SK-N-SH (cell line): Measurements from ENCODE around the gene RPS8. TPM values are rescaled to one million over a fixed set of nuclear protein-coding genes. Genes with fewer than 3 reads are reported as not detected.

Experiments
- CTCF ChIA-PET: fragments of 300-600, 350-600 bp; formaldehyde crosslinking; extraction: SDS; loops from one replicate; lab custom pipeline; 2021; lab: Yijun Ruan, JAX
- POLR2A ChIA-PET: fragments of 350-600 bp; sonication (Branson Sonifier 250); formaldehyde crosslinking; extraction: SDS; loops from one replicate; lab custom pipeline; 2020; ENCODE audit warnings: antibody characterized with exemption, inconsistent platforms; lab: Yijun Ruan, JAX
- DNase-seq: peaks from one replicate; pipeline ENCODE4 v3.0.0; 2012
- H2AFZ ChIP-seq: fragments of 200-600 bp; sonication (generic); 2 replicates; pipeline ENCODE4 v1.8.1; 2016; ENCODE audit warnings: antibody characterized with exemption, mild to moderate bottlenecking, low read depth
- H3F3A ChIP-seq: fragments of 200-600 bp; sonication (generic); replicated peaks from 2 replicates; pipeline ENCODE3; 2016; ENCODE audit warnings: antibody characterized with exemption, mild to moderate bottlenecking; ENCODE audit not compliant: insufficient read depth
- H3K27ac ChIP-seq, 2 experiments: fragments of 200-500 bp in 1 of 2; fragments of 200-600 bp in 1 of 2; sonication (Bioruptor generic) in 1 of 2; sonication (generic), shearing (Covaris generic) in 1 of 2; 2 replicates each; pipeline versions ENCODE4 v1.5.1 to v1.6.1; 2014 to 2016; ENCODE audit warnings: low read depth in 2 of 2, inconsistent platforms in 1 of 2, low read length in 1 of 2, mild to moderate bottlenecking in 1 of 2, mixed read lengths in 1 of 2
- H3K27me3 ChIP-seq: fragments of 200-600 bp; sonication (generic), shearing (Covaris generic); 2 replicates; pipeline ENCODE4 v1.6.1; 2016; ENCODE audit warnings: mixed run types; ENCODE audit not compliant: insufficient read depth
- H3K36me3 ChIP-seq, 2 experiments: fragments of 200-500 bp in 1 of 2; fragments of 200-600 bp in 1 of 2; sonication (Bioruptor generic) in 1 of 2; sonication (generic) in 1 of 2; replicated peaks in 1 of 2; 2 replicates each; pipeline versions ENCODE3 to v1.5.1; 2014 to 2016; ENCODE audit warnings: low read length in 1 of 2, mild to moderate bottlenecking in 1 of 2; ENCODE audit not compliant: insufficient read depth in 2 of 2, control insufficient read depth in 1 of 2
- H3K4me1 ChIP-seq, 2 experiments: fragments of 200-500 bp in 1 of 2; fragments of 200-600 bp in 1 of 2; sonication (Bioruptor generic) in 1 of 2; sonication (generic), shearing (Covaris generic) in 1 of 2; 2 replicates each; pipeline versions ENCODE4 v1.5.1 to v1.6.1; 2014 to 2016; ENCODE audit warnings: low read depth in 1 of 2, low read length in 1 of 2, mixed run types in 1 of 2; ENCODE audit not compliant: insufficient read depth in 2 of 2, control insufficient read depth in 1 of 2
- H3K4me2 ChIP-seq: fragments of 200-600 bp; sonication (generic), shearing (Covaris generic); 2 replicates; pipeline ENCODE4 v1.6.1; 2017; ENCODE audit warnings: mixed run types
- H3K4me3 ChIP-seq, 2 experiments: fragments of 200-500 bp in 1 of 2; fragments of 200-600 bp in 1 of 2; sonication (Bioruptor generic) in 1 of 2; sonication (generic), shearing (Covaris generic) in 1 of 2; 2 replicates each; pipeline versions ENCODE4 v1.5.1 to v1.8.1; 2014 to 2016; ENCODE audit warnings: low read depth in 2 of 2, inconsistent platforms in 1 of 2, low read length in 1 of 2, mild to moderate bottlenecking in 1 of 2, mixed read lengths in 1 of 2, moderate library complexity in 1 of 2
- H3K79me2 ChIP-seq: fragments of 200-600 bp; sonication (generic); 2 replicates; pipeline ENCODE4 v1.8.1; 2017; ENCODE audit warnings: mild to moderate bottlenecking; ENCODE audit not compliant: insufficient read depth
- H3K9ac ChIP-seq: fragments of 200-600 bp; sonication (generic); 2 replicates; pipeline ENCODE4 v1.6.1; 2017; ENCODE audit warnings: mixed run types
- H3K9me2 ChIP-seq: fragments of 200-600 bp; sonication (generic); 2 replicates; pipeline ENCODE4 v1.6.1; 2017; ENCODE audit warnings: mixed run types
- H3K9me3 ChIP-seq: fragments of 200-600 bp; sonication (generic); 2 replicates; pipeline ENCODE4 v1.6.1; 2017; ENCODE audit warnings: mixed run types, mild to moderate bottlenecking, moderate library complexity
- H4K20me1 ChIP-seq: fragments of 200-600 bp; sonication (generic); 2 replicates; pipeline ENCODE4 v1.6.1; 2017; ENCODE audit warnings: mild to moderate bottlenecking, mixed run types; ENCODE audit not compliant: insufficient read depth
- FOSL2 ChIP-seq: IDR thresholded peaks from 2 replicates; pipeline ENCODE4 v1.4.0; 2012; ENCODE audit warnings: low read depth, mild to moderate bottlenecking, moderate library complexity, borderline replicate concordance
- GABPA ChIP-seq: IDR thresholded peaks from 2 replicates; pipeline ENCODE4 v1.4.0; 2012; ENCODE audit warnings: low read depth, mild to moderate bottlenecking
- MAX ChIP-seq: IDR thresholded peaks from 2 replicates; pipeline ENCODE4 v1.4.0; 2012; ENCODE audit warnings: low read depth
- NRF1 ChIP-seq: IDR thresholded peaks from 2 replicates; pipeline ENCODE4 v1.6.1; 2012; ENCODE audit warnings: low read depth, mild to moderate bottlenecking, low read length
- RCOR1 ChIP-seq: fragments of 150-350 bp; IDR thresholded peaks from 2 replicates; pipeline ENCODE4 v1.6.1; 2017; ENCODE audit warnings: antibody characterized with exemption, low read length
- RFX5 ChIP-seq: IDR thresholded peaks from 2 replicates; pipeline ENCODE4 v1.6.1; 2012; ENCODE audit warnings: mild to moderate bottlenecking, improper control_type of control experiment, low read length
- RXRA ChIP-seq: IDR thresholded peaks from 2 replicates; pipeline ENCODE4 v1.4.0; 2012; ENCODE audit warnings: low read depth, mild to moderate bottlenecking, borderline replicate concordance
- SIN3A ChIP-seq: IDR thresholded peaks from 2 replicates; pipeline ENCODE4 v1.6.1; 2012; ENCODE audit warnings: low read depth, mild to moderate bottlenecking, low read length, moderate library complexity, borderline replicate concordance
- TAF1 ChIP-seq: IDR thresholded peaks from 2 replicates; pipeline ENCODE4 v1.6.1; 2012; ENCODE audit warnings: low read depth, mild to moderate bottlenecking, low read length, moderate library complexity, borderline replicate concordance
- YY1 ChIP-seq: IDR thresholded peaks from 2 replicates; pipeline ENCODE4 v1.4.0; 2012; ENCODE audit warnings: low read depth, mild to moderate bottlenecking
- WGBS: methylation state at CpG from one replicate; pipeline ENCODE4 v1.1.6; 2017; ENCODE audit warnings: low lambda C conversion rate; 5-methylcytosine and 5-hydroxymethylcytosine counted together
- polyA plus RNA-seq, 3 experiments: library from polyadenylated mRNA; depleted of rRNA; stranded (reverse); fragments of >200 nt; gene quantifications; 2 replicates each; pipeline ENCODE4 v1.2.3, GENCODE V29; 2012
- TF ChIP-seq, protein P1 (sequence below): IDR thresholded peaks from 2 replicates; pipeline ENCODE4; 2012
- TF ChIP-seq, protein P2 (sequence below): IDR thresholded peaks from 2 replicates; pipeline ENCODE4 v1.4.0; 2012; ENCODE audit warnings: low read depth, borderline replicate concordance
- TF ChIP-seq, protein P3 (sequence below): fragments of 150-350 bp; IDR thresholded peaks from 2 replicates; pipeline ENCODE4 v1.6.1; 2017; ENCODE audit warnings: antibody characterized with exemption, low read length, low read depth, borderline replicate concordance

The RPS8 gene
- polyA plus RNA-seq, 1 of the 3 experiments (the other 2 are of a cell fraction) = 3,303 TPM

DNA sequence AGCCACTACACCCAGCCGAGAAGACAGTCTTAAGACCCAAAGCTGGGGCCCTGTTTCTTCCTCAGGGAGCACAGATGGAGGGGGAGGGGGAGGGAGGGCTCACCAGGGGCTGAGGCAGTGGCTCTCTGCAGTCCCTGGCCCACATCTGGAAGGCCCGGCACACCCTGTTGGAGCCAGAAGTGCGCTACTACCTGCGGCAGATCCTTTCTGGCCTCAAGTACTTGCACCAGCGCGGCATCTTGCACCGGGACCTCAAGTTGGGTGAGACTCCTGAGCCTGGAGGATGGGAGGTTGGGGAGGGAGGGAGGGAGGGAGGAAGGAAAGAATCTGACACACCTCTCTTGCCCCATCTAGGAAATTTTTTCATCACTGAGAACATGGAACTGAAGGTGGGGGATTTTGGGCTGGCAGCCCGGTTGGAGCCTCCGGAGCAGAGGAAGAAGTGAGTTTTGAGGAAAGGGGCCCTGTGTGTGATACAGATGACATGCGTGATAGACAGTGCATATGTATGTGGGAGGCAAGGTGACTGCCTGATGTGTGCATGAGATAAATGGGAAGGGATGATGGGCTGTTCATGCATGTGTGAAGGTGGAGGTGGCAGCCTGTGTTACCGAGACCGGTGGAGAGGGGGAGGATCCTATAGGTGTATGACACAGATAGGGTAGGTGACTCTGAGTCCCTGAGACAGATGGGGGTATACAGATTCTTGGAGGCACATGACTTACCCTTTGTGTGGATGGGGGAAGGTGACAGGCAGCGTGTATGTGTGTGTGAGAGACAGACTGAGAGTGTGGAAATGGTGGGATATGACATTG is 26.4 kb downstream of the RPS8 start:
- no peak overlapping the region for H2AFZ ChIP-seq
- POLR2A ChIA-PET = no interaction called here
- peaks cover 57% of the 10 kb centered on the region for H3K79me2 ChIP-seq
- H3K4me2 ChIP-seq = peak overlapping the region; percentile 98
- H3K27me3 ChIP-seq = no peaks in the 10 kb centered on the region
- no peaks in the 10 kb centered on the region for H3K9me2 ChIP-seq
- no peak for DNase-seq
- H3K4me1 ChIP-seq = peaks cover 21 to 33% of the 10 kb centered on the region in 2 experiments; a peak in 3 of 4 replicates
- CTCF ChIA-PET = interaction anchor here (0.9 to 1.9 kb wide), 3 partner anchors 8 to 16 kb away, joined by 4 to 11 read pairs (median 7); no protein-coding TSS in a partner anchor
- WGBS = 69% methylated on average over 10 of the region's 13 CpGs
- peaks cover 43 to 48% of the 10 kb centered on the region in 2 experiments for H3K36me3 ChIP-seq
- no peaks in the 10 kb centered on the region for H3K9me3 ChIP-seq
- H3K4me3 ChIP-seq = peak overlapping the region; percentile 87 to 96; a peak in 3 of 4 replicates
- H3F3A ChIP-seq = peaks cover 34% of the 10 kb centered on the region
- peak overlapping the region in 1 of 2 experiments; percentile 100; a peak in 1 of 4 replicates for H3K27ac ChIP-seq
- TF ChIP-seq NRF1 = no peak
- no peak for TF ChIP-seq MAX
- H3K9ac ChIP-seq = peak overlapping the region; percentile 98
- peaks cover 32% of the 10 kb centered on the region for H4K20me1 ChIP-seq

DNA sequence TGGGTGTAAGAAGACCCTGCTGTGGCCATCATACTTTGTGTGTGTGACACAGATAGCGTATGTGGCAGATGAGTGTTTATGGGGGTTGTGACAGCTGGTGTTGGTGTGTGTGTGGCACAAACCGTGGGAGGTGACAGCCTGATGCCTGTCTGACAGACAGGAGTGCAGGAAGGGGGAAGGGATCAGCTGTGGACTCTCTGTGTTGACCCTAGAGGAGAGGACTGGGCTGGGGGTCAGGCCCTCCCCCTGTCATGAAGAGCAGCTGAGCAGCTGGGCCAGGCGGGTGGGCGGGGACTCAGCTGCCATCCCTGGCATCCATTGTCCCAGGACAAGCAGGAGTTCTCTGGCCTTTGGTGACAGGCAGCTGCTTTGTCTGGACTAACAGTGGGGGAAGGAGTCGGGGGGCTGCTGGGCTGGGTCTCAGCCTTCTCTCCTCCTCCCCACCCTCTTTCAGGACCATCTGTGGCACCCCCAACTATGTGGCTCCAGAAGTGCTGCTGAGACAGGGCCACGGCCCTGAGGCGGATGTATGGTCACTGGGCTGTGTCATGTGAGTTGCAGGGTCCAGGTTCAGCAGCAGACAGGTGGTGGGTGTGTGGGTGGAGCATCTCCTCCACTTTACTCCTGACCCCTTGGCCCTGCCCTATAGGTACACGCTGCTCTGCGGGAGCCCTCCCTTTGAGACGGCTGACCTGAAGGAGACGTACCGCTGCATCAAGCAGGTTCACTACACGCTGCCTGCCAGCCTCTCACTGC is 27.1 kb downstream of the RPS8 start:
- Histone ChIP-seq H3F3A (peaks cover 36% of the 10 kb centered on the region), H3K9ac (peak overlapping the region; percentile 98), H3K79me2 (peaks cover 57% of the 10 kb centered on the region), H3K4me3 (peak overlapping the region; percentile 87 to 96; a peak in 3 of 4 replicates), H3K9me2 (no peaks in the 10 kb centered on the region), H3K27me3 (no peaks in the 10 kb centered on the region), H3K27ac (peak overlapping the region in 1 of 2 experiments; percentile 100; a peak in 2 of 4 replicates), H3K4me1 (peaks cover 29 to 38% of the 10 kb centered on the region in 2 experiments; a peak in 3 of 4 replicates), H4K20me1 (peaks cover 32% of the 10 kb centered on the region), H3K9me3 (no peaks in the 10 kb centered on the region), H2AFZ (no peak overlapping the region), H3K4me2 (peak overlapping the region; percentile 98), H3K36me3 (peaks cover 43 to 49% of the 10 kb centered on the region in 2 experiments)
- TF ChIP-seq, protein P1, sequence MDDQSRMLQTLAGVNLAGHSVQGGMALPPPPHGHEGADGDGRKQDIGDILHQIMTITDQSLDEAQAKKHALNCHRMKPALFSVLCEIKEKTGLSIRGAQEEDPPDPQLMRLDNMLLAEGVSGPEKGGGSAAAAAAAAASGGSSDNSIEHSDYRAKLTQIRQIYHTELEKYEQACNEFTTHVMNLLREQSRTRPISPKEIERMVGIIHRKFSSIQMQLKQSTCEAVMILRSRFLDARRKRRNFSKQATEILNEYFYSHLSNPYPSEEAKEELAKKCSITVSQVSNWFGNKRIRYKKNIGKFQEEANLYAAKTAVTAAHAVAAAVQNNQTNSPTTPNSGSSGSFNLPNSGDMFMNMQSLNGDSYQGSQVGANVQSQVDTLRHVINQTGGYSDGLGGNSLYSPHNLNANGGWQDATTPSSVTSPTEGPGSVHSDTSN = no peak
- ChIA-PET POLR2A (no interaction called here), CTCF (no interaction called here)
- DNase-seq = no peak
- 90% methylated on average over 8 of the region's 13 CpGs for WGBS

DNA sequence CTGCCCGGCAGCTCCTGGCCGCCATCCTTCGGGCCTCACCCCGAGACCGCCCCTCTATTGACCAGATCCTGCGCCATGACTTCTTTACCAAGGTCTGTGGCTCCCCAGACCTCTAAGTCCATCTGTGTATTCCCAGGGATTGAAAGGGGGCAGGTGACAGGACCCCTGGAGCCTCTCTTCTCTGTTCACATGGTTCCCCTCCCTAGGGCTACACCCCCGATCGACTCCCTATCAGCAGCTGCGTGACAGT is 27.6 kb downstream of the RPS8 start:
- Histone ChIP-seq H3K36me3 (peaks cover 43 to 49% of the 10 kb centered on the region in 2 experiments), H3K79me2 (peaks cover 59% of the 10 kb centered on the region), H3K4me1 (peaks cover 34 to 40% of the 10 kb centered on the region in 2 experiments; a peak in 3 of 4 replicates), H3K4me2 (peak overlapping the region; percentile 98), H3K9ac (peak overlapping the region; percentile 98), H4K20me1 (peaks cover 32% of the 10 kb centered on the region), H3K27ac (peak overlapping the region in 1 of 2 experiments; percentile 100; a peak in 1 of 4 replicates), H3K9me2 (no peaks in the 10 kb centered on the region), H3K9me3 (no peaks in the 10 kb centered on the region), H3K27me3 (no peaks in the 10 kb centered on the region), H3K4me3 (peak overlapping the region; percentile 87 to 96; a peak in 3 of 4 replicates), H2AFZ (no peak overlapping the region), H3F3A (peaks cover 38% of the 10 kb centered on the region)
- DNase-seq = no peak
- ChIA-PET CTCF (no interaction called here), POLR2A (no interaction called here)
- WGBS = 100% methylated on average over 3 of the region's 9 CpGs
- TF ChIP-seq RXRA (no peak), RFX5 (no peak), RCOR1 (no peak), MAX (no peak), SIN3A (no peak), YY1 (no peak), FOSL2 (no peak), GABPA (no peak), NRF1 (no peak), TAF1 (no peak)
- TF ChIP-seq, protein P2, sequence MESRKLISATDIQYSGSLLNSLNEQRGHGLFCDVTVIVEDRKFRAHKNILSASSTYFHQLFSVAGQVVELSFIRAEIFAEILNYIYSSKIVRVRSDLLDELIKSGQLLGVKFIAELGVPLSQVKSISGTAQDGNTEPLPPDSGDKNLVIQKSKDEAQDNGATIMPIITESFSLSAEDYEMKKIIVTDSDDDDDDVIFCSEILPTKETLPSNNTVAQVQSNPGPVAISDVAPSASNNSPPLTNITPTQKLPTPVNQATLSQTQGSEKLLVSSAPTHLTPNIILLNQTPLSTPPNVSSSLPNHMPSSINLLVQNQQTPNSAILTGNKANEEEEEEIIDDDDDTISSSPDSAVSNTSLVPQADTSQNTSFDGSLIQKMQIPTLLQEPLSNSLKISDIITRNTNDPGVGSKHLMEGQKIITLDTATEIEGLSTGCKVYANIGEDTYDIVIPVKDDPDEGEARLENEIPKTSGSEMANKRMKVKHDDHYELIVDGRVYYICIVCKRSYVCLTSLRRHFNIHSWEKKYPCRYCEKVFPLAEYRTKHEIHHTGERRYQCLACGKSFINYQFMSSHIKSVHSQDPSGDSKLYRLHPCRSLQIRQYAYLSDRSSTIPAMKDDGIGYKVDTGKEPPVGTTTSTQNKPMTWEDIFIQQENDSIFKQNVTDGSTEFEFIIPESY = no peak
- TF ChIP-seq, protein P3, sequence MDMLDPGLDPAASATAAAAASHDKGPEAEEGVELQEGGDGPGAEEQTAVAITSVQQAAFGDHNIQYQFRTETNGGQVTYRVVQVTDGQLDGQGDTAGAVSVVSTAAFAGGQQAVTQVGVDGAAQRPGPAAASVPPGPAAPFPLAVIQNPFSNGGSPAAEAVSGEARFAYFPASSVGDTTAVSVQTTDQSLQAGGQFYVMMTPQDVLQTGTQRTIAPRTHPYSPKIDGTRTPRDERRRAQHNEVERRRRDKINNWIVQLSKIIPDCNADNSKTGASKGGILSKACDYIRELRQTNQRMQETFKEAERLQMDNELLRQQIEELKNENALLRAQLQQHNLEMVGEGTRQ = no peak
